Measurements from ENCODE around the gene ZNF324. TPM values are rescaled to one million over a fixed set of nuclear protein-coding genes. Genes with fewer than 3 reads are reported as not detected.

Gene ZNF324
- total and polyA plus RNA-seq, 2 of the 13 experiments (the other 11 are each of a cell fraction or from before 2014, with no cell fraction given): 1.1 to 4.7 TPM

DNA sequence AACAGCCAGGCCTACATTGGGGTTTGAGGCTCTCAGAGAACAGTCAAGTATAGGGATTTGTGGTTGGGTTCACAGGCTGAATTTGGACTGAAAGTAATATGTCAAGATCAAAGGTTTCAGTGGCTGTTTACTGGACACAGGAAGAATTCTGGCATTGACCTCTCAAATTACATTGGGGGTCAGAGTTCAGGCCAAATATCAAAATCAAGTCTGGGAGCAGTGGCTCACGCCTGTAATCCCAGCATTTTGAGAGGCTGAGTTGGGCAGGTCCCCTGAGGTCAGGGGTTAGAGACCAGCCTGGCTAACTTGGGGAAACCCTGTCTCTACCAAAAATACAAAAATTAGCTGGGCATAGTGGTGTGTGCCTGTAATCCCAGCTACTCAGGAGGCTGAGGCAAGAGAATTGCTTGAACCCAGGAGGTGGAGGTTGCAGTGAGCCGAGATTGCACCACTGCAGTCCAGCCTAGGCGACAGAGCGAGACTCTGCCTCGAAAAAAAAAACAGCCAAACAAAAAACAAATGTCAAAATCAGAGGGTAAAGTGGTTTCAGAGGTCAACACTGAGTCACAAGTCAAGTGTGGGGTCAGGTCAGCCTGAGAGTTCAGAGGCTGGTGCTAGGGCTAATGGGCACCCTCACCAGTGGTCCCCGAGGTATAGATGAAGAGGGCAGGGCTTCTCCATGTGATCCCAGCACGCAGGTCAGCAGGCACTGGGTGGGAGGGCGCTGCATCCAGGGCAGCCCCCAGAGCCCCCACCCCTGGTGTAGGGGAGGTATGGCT is 43.4 kb downstream of the ZNF324 start (continued):
- TF ChIP-seq, protein P1, sequence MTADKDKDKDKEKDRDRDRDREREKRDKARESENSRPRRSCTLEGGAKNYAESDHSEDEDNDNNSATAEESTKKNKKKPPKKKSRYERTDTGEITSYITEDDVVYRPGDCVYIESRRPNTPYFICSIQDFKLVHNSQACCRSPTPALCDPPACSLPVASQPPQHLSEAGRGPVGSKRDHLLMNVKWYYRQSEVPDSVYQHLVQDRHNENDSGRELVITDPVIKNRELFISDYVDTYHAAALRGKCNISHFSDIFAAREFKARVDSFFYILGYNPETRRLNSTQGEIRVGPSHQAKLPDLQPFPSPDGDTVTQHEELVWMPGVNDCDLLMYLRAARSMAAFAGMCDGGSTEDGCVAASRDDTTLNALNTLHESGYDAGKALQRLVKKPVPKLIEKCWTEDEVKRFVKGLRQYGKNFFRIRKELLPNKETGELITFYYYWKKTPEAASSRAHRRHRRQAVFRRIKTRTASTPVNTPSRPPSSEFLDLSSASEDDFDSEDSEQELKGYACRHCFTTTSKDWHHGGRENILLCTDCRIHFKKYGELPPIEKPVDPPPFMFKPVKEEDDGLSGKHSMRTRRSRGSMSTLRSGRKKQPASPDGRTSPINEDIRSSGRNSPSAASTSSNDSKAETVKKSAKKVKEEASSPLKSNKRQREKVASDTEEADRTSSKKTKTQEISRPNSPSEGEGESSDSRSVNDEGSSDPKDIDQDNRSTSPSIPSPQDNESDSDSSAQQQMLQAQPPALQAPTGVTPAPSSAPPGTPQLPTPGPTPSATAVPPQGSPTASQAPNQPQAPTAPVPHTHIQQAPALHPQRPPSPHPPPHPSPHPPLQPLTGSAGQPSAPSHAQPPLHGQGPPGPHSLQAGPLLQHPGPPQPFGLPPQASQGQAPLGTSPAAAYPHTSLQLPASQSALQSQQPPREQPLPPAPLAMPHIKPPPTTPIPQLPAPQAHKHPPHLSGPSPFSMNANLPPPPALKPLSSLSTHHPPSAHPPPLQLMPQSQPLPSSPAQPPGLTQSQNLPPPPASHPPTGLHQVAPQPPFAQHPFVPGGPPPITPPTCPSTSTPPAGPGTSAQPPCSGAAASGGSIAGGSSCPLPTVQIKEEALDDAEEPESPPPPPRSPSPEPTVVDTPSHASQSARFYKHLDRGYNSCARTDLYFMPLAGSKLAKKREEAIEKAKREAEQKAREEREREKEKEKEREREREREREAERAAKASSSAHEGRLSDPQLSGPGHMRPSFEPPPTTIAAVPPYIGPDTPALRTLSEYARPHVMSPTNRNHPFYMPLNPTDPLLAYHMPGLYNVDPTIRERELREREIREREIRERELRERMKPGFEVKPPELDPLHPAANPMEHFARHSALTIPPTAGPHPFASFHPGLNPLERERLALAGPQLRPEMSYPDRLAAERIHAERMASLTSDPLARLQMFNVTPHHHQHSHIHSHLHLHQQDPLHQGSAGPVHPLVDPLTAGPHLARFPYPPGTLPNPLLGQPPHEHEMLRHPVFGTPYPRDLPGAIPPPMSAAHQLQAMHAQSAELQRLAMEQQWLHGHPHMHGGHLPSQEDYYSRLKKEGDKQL (CRISPR knock-in tag; IDR thresholded peaks at IDR 0.05; ENCODE audit: low read depth): no peak
- TF ChIP-seq CBFB (CRISPR knock-in tag; IDR thresholded peaks at IDR 0.05) (no peak), RXRB (CRISPR knock-in tag; IDR thresholded peaks at IDR 0.05; ENCODE audit: borderline replicate concordance) (peak; percentile 80; the same call in 1 of the 2 replicates), ZNF10 (CRISPR knock-in tag; IDR thresholded peaks at IDR 0.05; ENCODE audit: borderline replicate concordance, low read depth) (no peak), GABPA (IDR thresholded peaks at IDR 0.05; ENCODE audit: low read depth, low read length) (no peak), GABPA (CRISPR knock-in tag; IDR thresholded peaks at IDR 0.05; ENCODE audit: low read depth) (peak; percentile 8; the same call in 1 of the 2 replicates), ZFP1 (CRISPR knock-in tag; IDR thresholded peaks at IDR 0.05) (no peak), ZC3H4 (CRISPR knock-in tag; IDR thresholded peaks at IDR 0.05; ENCODE audit: borderline replicate concordance) (no peak), HDAC2 (CRISPR knock-in tag; IDR thresholded peaks at IDR 0.05) (peak; percentile 51; the same call in 1 of the 2 replicates), KDM2A (CRISPR knock-in tag; IDR thresholded peaks at IDR 0.05; ENCODE audit: borderline replicate concordance, low read depth) (0 out of 2 replicates have a peak, but pooled peaks have one; percentile 17), FOXK1 (CRISPR knock-in tag; IDR thresholded peaks at IDR 0.05; ENCODE audit: borderline replicate concordance, low read depth) (peak; percentile 35), MAFK (conservative IDR thresholded peaks at IDR 0.05 in 1 of 2, IDR thresholded peaks at IDR 0.05 in 1 of 2; ENCODE audit: low read length in 2 of 2) (no peak), ZNF264 (CRISPR knock-in tag; IDR thresholded peaks at IDR 0.05) (no peak)
- TF ChIP-seq, protein P2, sequence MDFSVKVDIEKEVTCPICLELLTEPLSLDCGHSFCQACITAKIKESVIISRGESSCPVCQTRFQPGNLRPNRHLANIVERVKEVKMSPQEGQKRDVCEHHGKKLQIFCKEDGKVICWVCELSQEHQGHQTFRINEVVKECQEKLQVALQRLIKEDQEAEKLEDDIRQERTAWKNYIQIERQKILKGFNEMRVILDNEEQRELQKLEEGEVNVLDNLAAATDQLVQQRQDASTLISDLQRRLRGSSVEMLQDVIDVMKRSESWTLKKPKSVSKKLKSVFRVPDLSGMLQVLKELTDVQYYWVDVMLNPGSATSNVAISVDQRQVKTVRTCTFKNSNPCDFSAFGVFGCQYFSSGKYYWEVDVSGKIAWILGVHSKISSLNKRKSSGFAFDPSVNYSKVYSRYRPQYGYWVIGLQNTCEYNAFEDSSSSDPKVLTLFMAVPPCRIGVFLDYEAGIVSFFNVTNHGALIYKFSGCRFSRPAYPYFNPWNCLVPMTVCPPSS (IDR thresholded peaks at IDR 0.05): no peak
- TF ChIP-seq, protein P3, sequence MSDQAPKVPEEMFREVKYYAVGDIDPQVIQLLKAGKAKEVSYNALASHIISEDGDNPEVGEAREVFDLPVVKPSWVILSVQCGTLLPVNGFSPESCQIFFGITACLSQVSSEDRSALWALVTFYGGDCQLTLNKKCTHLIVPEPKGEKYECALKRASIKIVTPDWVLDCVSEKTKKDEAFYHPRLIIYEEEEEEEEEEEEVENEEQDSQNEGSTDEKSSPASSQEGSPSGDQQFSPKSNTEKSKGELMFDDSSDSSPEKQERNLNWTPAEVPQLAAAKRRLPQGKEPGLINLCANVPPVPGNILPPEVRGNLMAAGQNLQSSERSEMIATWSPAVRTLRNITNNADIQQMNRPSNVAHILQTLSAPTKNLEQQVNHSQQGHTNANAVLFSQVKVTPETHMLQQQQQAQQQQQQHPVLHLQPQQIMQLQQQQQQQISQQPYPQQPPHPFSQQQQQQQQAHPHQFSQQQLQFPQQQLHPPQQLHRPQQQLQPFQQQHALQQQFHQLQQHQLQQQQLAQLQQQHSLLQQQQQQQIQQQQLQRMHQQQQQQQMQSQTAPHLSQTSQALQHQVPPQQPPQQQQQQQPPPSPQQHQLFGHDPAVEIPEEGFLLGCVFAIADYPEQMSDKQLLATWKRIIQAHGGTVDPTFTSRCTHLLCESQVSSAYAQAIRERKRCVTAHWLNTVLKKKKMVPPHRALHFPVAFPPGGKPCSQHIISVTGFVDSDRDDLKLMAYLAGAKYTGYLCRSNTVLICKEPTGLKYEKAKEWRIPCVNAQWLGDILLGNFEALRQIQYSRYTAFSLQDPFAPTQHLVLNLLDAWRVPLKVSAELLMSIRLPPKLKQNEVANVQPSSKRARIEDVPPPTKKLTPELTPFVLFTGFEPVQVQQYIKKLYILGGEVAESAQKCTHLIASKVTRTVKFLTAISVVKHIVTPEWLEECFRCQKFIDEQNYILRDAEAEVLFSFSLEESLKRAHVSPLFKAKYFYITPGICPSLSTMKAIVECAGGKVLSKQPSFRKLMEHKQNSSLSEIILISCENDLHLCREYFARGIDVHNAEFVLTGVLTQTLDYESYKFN (CRISPR knock-in tag; conservative IDR thresholded peaks at IDR 0.05): peak; percentile 85
- TF ChIP-seq, protein P4, sequence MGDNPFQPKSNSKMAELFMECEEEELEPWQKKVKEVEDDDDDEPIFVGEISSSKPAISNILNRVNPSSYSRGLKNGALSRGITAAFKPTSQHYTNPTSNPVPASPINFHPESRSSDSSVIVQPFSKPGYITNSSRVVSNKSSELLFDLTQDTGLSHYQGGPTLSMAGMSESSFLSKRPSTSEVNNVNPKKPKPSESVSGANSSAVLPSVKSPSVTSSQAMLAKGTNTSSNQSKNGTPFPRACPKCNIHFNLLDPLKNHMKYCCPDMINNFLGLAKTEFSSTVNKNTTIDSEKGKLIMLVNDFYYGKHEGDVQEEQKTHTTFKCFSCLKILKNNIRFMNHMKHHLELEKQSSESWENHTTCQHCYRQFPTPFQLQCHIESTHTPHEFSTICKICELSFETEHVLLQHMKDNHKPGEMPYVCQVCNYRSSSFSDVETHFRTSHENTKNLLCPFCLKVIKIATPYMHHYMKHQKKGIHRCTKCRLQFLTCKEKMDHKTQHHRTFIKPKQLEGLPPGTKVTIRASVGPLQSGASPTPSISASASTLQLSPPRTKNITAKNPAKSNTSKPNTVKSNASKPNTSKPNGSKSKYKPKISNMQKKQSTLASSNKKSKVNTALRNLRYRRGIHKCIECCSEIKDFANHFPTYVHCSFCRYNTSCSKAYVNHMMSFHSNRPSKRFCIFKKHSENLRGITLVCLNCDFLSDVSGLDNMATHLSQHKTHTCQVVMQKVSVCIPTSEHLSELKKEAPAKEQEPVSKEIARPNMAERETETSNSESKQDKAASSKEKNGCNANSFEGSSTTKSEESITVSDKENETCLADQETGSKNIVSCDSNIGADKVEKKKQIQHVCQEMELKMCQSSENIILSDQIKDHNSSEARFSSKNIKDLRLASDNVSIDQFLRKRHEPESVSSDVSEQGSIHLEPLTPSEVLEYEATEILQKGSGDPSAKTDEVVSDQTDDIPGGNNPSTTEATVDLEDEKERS (CRISPR knock-in tag; IDR thresholded peaks at IDR 0.05): no peak
